OCI-LY1 (cell line): ENCODE measurements around the gene MYH15.

Experiments used
- EZH2 ChIP-seq: fragments of 200-600 bp; sonication (generic), shearing (Covaris generic); IDR thresholded peaks from 2 replicates; pipeline ENCODE4 v1.8.0; 2017; ENCODE audit warnings: borderline replicate concordance, mixed run types, mild to moderate bottlenecking, antibody characterized with exemption, low read length, moderate library complexity, mixed read lengths
- TF ChIP-seq, protein P1 (sequence below): fragments of 200-600 bp; sonication (generic), shearing (Covaris generic); IDR thresholded peaks from 2 replicates; pipeline ENCODE4 v1.5.1; 2017; ENCODE audit warnings: mild to moderate bottlenecking, antibody characterized with exemption, low read length, moderate library complexity, mixed read lengths

DNA sequence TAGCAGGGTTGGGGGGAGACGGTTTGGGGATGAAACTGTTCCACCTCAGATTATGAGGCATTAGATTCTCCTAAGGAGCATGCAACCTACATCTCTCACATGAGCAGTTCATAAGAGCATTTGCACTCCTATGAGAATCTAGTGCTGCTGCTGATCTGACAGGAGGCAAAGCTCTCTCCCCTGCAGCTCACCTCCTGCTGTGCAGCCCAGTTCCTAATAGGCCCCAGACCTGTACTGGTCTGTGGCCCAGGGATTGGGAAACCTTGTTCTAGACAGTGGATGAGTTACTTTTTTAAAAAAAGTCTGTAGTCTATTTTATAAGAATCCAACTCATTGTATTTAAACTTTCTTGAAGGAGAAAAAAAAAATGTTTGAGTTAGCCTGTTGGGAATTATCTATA lies 114.1 kb downstream of the MYH15 start:
- TF ChIP-seq, protein P1, sequence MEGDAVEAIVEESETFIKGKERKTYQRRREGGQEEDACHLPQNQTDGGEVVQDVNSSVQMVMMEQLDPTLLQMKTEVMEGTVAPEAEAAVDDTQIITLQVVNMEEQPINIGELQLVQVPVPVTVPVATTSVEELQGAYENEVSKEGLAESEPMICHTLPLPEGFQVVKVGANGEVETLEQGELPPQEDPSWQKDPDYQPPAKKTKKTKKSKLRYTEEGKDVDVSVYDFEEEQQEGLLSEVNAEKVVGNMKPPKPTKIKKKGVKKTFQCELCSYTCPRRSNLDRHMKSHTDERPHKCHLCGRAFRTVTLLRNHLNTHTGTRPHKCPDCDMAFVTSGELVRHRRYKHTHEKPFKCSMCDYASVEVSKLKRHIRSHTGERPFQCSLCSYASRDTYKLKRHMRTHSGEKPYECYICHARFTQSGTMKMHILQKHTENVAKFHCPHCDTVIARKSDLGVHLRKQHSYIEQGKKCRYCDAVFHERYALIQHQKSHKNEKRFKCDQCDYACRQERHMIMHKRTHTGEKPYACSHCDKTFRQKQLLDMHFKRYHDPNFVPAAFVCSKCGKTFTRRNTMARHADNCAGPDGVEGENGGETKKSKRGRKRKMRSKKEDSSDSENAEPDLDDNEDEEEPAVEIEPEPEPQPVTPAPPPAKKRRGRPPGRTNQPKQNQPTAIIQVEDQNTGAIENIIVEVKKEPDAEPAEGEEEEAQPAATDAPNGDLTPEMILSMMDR: no peak
- no peak for TF ChIP-seq EZH2
